Activated CD8-positive, alpha-beta memory T cell treated with anti-CD3 and anti-CD28 coated beads for 1 hour (primary cell): ENCODE results near the gene MIPOL1.
"Not testable (repeated sequence)": the region's sequence is repeated elsewhere in the genome, so short reads cannot be mapped to it uniquely, and the experiment has no call there.

ENCODE experiments used
- DNase-seq, 2 donors: peaks; one replicate each; pipeline ENCODE4 v3.0.0-alpha.2; 2020; ENCODE audit warnings: low read depth in 1 of 2; ENCODE audit errors: extremely low read depth in 1 of 2

MIPOL1 gene, protein sequence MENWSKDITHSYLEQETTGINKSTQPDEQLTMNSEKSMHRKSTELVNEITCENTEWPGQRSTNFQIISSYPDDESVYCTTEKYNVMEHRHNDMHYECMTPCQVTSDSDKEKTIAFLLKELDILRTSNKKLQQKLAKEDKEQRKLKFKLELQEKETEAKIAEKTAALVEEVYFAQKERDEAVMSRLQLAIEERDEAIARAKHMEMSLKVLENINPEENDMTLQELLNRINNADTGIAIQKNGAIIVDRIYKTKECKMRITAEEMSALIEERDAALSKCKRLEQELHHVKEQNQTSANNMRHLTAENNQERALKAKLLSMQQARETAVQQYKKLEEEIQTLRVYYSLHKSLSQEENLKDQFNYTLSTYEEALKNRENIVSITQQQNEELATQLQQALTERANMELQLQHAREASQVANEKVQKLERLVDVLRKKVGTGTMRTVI

DNA sequence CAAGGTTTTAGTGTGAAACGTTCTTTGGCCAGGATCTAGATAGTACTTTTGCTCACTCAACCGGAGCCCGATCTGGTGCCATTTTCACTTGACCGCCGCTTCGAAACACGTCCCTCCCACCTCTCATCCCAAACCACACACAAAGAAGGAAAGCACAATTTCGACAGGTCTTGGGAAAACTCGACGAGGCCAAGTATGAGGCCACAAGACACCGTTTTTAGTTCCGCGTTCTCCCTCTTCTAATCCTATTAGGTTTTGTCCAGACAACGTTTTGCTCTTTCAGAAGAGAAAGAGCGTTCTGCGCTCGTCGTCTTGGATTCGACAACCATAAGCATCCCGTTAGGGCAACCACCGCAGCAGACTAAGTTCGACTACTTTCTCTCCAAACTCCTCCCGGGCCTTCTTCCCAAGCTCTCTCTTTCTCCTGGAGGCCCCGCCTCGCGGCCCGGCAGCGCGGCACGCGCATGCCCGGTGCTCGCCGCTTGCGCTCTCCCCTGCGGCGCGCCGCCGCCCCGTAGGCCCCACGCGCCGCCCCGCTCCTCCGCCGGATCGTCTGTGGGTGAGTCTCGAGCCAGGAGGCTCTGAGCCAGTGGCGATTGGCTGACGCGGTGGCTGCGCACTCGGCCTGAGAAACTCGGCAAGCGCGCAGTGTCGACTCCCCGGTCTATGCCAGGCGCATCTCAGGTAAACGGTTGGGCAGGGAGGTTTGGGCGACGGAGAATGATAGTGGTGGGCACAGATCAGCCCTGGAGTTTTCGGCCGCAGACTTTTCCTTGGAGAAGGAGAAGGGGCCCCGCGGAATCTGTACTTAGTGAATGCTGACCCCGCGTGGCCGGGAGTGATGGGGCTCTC lies at the start of gene MIPOL1:
TSS of gene MIPOL1 (plus strand) at position 517 of the 852 bp plus-strand sequence. CDS start 49,952 bp downstream, outside the sequence.
- DNase-seq, result no peak

DNA sequence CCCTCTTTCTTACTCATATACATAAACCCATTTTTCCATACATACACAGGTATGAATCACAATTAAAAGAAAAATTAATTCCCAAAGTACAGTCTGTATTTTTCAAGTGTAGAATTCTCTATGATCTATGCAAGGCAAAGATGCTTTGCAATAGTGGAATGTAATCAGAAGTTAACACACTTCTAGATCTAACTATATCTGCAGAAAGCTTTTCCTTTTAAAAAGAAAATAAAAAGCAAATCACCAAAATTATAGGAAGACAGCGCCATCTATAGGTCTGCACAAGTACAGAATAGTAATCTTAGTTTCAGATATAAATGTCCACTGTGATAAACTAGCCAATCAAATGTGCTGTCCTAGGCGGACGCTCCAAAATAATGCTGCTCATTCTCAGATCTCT lies 47.3 kb upstream of the MIPOL1 start:
- DNase-seq, result no peak

DNA sequence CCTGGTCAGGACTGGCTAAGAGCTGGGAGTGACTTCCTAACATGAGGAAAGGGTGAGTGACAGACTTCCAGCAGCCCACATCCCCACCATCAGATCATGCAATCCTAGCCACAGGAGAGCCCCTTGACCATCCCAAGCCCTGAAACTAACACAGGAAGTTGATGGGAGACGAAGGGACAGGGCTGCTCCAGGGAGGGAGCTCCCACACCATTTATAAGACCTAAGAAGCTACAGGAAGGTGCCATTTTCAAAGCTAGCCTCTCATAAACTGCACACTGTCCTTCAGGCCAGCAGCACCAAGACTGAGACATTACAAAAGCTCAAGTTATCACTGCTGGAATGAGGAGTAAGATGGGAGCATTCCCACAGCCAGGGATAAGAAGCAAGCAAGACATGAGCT lies 44.7 kb upstream of the MIPOL1 start:
- DNase-seq, result no peak

DNA sequence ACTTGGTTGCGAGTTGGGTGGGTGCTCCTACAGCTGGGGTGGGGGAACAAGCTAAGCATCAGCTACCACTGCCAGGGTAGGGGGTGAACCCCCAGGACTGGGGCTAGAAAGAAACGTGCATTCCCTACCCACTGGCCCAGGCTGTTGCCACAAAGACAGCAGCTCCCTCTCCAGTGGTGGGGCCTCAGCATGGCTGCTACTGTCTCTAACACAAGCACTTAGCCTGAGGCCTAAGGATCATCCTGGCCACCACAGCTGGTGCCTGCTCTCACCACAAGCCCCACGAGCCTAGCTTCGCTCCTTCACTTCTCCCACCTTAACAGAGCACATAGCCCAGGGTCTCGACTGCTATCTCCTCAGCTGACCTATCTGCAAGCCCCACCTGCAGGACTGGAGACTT lies 44.3 kb upstream of the MIPOL1 start:
- no peak for DNase-seq

DNA sequence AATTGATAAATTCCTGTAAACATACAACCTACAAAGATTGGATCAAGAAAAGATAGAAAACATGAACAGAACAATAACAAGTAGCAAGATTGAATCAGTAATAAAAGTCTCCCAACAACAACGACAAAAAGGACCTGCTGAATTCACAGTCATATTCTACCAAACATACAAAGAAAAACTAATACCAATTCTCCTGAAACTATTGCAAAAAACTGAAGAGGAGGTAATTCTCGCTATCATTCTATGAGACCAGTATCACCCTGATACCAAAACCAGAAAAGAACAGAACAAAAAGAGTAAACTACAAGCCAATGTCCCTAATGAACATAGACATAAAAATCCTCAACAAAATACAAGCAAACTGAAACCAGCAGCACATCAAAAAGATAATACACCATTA lies 39.8 kb upstream of the MIPOL1 start:
- DNase-seq, result no peak

DNA sequence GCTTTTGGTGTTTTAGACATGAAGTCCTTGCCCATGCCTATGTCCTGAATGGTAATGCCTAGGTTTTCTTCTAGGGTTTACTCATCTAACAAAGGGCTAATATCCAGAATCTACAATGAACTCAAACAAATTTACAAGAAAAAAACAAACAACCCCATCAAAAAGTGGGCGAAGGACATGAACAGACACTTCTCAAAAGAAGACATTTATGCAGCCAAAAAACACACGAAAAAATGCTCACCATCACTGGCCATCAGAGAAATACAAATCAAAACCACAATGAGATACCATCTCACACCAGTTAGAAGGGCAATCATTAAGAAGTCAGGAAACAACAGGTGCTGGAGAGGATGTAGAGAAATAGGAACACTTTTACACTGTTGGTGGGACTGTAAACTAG lies 35.4 kb upstream of the MIPOL1 start:
- not testable (repeated sequence) for DNase-seq

DNA sequence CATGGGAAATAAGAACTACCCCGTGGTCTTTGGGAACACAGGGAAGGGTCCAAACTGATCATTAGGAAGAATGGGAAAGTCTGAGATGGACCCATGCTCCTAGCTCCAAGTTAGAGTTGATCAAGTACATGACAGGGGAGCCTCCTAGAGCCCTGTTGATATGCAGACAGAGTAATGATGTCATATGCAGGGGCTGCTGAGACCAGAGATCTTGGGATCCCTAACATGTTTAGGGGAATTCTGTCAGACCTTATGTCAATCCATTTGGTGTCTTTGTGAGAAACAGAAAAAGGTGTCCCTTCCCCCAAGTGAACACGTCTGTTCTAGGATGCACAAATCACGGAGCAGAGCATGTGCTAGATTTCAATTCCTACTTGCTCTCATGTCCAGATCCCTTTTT lies 31.9 kb upstream of the MIPOL1 start:
- DNase-seq, result no peak

DNA sequence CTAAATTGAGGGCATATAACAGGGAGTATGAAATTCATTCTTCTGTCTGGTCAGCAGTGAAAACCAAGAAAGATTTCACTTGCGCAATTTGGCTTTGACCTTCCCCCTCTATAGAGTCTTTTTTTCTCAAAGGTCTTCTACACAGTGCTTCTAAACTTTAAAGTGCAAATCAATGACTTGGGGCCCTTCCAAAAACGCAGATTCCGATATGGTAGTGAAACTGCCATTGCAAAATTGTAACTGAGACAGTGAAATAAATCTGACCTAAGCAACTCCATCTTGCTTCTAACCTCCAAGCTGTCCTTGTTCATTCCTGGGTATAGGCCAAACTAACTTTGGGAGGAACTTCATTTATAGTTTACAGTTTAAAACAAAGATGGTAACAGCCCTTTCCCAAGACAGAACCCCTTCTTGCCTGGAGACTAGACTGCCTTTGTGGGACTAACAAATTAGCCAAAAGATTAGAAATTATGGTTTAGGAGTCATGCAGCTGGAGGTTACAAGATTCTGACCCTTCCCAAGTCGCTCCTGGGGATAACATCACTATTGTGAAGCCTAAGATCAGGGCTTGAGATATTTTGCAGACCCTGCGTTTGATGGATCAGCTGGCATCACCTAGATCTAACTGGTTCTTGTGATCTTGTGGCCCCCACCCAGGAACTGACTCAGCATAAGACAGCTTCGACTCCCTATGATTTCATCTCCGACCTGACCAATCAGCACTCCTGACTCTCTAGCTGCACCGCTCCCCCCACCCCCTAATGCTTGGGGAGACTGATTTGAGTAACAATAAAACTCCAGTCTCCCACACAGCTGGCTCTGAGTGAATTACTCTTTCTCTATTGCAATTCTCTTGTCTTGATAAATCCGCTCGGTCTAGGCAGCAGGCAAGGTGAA lies 30.3 kb upstream of the MIPOL1 start:
- no peak for DNase-seq

DNA sequence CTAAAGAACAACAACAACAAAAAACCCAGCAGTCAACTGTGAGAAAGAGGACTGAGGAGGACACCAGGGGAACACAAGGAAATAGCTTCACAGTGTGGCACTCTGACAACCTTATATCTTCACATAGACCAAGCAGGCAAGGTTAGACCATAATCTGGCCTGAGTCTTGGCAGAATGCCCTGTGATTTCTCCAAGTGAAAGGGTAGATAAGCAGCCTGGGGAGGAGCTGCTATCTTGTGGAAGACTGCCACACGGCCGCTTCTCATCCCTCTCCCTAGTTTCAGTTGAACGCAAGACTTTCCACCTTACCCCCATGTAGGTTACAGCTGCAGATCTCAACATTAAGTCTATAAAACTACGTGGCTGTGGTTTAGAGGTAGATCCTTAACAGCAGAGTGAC lies 29.0 kb upstream of the MIPOL1 start:
- no peak for DNase-seq

DNA sequence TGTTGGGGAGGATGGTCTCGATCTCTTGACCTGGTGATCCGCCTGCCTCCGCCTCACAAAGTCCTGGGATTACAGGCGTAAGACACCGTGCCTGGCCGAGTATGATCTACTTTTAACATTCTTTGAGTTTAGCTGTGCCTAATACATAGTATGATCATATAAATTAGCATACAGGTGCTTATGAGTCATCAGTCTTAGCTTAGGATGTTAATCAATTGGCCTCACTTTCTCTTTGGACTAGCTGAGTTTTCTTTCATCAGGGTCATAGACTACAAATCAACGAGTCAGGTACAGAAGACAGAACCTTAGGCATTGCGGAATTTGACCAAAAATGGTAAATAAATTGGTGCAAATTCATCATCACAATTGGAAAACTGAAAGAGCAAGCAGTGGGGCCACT lies 27.5 kb upstream of the MIPOL1 start:
- no peak for DNase-seq

DNA sequence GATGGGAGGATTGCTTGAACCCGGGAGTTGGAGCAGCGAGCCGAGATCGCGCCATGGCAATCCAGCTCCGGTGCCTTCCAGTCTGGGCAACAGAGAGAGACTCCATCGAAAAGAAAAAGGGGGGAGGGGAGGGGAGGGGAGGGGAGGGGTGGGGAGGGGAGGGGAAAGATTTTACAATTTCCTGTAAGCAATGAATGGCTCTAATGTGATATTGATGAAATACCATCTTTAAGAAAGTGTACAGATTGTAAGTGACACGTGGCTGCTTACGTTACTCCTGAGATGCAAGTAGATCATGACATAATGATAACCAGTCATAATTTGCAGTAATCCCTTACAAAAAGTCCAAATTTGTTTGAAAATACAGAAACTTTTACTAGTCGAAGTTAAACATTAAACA lies 26.7 kb upstream of the MIPOL1 start:
- no peak for DNase-seq

DNA sequence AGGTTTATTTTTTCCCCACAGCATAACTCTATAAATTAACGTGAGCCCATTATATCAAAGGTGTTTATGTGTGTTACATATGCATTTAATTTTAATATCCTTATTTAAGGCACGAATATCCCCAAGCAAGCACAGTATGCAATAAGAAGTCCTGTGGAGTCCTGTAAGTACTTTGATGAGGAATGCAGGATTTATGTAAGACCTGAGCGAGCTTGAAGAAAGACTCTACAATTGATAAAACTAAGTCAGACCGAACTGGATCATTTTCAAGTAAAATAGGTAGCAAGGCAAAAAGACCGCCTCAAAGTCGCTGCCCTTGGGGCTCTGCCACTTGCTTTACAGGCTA lies 26.1 kb upstream of the MIPOL1 start:
- no peak for DNase-seq

DNA sequence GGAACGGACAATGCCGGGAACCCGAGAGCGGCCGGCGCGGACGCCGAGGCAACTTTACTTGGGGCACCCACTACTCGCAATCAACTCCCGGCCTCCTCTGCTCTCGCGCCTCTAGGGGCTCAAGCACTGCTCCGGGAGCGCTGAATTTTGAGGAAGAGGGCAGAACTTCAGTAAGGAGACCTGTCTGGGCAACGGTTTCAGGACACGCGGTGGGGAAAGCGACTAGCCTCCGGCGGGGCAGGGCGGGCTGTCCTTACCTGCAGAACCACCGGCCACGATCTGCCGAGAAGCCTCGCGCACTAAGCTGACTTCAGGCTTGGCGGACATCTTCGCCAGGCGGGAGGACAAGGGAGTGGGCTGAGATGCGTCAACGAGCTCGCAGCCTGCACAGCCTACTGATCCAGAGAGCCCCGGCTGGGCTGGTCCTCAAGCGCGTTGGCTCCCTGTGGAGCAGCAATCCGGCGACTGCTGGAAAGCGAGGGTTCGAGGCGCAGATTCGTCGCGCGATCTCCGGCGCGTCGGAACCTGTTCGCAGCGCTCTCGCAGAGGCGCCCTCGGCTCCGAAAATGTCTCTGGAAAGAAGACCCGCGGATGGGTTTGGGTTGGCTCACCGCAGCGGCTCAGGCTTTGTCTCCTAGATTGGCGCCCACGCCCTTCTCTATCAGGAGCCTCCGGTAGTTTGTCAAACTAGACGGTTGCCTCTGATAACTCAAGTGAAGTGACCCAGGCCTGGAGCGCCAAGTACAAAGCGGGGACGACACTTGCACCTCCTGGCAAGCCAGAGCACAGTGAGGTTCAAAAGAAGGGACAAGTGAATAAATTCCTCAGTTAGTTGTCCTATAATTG lies 25.5 kb upstream of the MIPOL1 start, which contains the start of gene SLC25A21:
TSS of gene SLC25A21 (minus strand) at position 583 of the 846 bp plus-strand sequence.
- no peak for DNase-seq

DNA sequence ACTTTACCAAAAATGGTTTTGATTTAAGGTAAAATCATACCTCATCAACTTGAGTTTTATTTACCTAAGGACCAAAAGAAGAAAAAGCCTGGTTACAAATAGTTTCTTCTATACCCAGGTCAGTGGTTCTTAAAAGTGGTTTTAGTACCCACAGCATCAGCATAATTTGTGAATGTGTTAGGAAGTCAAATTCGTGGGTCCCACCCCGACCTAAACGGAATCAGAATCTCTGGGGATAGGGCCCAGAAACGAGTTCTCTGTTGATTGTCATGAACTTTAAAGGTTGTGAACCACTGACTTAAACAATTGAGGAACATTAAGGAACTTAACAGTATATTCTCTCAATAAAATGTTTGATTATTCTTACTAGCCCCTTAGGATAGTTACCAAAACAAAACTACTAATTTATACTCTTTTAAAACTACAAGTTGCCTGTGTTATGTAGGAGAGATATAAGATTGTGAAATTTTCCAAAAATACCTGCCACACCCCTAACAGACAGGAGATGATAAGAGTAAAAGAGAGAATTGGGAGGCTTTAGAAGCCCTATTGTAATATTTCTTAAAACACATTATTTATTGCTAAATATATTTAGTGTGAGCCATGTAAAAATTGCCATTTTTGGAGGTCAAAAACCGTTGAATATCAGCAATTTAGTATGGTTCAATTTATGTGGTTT lies 24.7 kb upstream of the MIPOL1 start:
- DNase-seq, result no peak

DNA sequence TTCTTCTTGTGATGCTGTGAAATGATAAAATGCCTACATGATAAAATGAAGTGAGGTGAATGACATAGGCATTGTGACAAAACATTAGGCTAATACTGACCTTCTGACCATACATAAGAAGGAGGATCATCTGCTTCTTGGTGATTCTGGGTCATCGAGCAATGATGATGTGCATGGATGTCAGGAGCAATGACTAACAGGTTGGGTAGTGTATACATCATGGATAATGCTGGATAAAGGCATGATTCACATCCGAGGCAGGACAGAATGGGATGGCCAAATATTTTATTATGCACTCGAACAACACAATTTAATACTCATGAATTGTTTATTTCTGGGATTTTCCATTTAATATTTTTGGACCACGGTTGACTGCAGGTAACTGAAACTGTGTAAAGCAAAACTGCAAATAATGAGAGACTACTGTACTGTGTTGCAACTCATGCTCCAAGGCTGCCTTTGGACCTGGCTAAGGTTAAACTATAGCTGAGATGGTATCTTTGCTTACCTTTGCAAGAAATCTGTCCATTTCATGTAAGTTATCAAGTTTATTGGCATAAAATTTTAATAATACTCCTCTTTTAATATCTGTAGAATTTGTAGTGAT lies 17.7 kb upstream of the MIPOL1 start:
- no peak for DNase-seq

DNA sequence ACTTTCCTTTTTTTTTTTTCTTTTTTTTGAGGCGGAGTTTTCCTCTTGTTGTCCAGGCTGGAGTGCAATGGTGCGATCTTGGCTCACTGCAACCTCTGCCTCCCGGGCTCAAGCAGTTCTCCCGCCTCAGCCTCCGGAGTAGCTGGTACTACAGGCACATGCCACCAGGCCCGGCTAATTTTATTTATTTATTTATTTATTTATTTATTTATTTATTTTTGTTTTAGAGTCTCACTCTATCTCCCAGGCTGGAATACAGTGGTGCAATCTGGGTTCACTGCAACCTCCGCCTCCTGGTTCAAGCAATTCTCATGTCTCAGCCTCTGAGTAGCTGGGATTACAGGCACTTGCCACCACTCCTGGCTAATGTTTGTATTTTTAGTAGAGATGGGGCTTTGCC lies 16.9 kb upstream of the MIPOL1 start:
- not testable (repeated sequence) for DNase-seq

DNA sequence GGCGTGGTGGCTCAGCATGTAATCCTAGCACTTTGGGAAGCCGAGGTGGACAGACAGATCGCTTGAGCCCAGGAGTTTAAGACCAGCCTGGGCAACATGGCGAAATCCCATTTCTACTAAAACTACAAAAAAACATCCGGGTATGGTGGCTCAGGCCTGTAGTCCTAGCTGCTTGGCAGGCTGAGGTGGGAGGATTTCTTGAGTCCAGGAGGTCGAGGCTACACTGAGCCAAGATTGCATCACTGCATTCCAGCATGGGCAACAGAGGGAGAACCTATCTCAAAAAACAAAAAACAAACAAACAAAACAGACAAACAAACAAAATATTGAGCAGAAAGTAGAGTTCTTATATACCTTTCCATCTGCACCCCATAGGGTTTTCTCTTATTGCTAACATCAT lies 16.3 kb upstream of the MIPOL1 start:
- no peak for DNase-seq

DNA sequence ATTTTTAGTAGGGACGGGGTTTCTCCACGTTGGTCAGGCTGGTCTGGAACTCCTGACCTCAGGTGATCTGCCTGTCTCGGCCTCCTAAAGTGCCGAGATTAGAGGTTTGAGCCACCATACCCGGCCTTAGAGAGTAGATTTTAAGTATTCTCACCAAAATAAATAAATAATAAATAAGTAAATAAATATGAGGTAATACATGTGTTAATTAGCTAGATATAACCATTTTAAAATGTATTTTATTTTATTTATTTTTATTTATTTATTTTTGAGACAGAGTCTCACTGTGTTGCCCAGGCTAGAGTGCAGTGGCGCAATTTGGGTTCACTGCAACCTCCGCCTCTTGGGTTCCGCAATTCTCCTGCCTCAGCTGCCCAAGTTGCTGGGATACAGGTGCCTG lies 13.2 kb upstream of the MIPOL1 start:
- DNase-seq, result not testable (repeated sequence)

DNA sequence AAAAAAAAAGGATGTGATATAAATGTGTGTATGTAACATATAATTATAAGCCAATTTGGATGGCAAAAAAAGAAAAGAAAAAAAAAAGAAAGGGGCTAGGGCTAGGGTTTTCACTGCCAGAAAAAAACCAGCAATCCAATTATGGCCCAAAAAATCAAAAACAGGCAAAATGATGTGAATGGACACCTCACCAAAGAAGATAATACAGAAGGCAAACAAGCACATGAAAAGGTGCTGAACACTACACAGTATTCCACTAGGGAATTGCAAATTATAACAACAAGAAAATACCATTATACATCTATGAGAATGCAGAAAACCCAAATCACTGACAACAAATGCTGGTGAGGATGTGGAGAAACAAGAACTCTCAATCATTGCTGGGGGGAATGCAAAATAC lies 12.1 kb upstream of the MIPOL1 start:
- DNase-seq, result no peak
